ENCODE measurements around the gene KCNJ18. TPM values are rescaled to one million over a fixed set of nuclear protein-coding genes. Genes with fewer than 3 reads are reported as not detected.
"Not testable (repeated sequence)": the region's sequence is repeated elsewhere in the genome, so short reads cannot be mapped to it uniquely, and the experiment has no call there.

The KCNJ18 gene
- polyA plus RNA-seq, 1 donor = not detected

DNA sequence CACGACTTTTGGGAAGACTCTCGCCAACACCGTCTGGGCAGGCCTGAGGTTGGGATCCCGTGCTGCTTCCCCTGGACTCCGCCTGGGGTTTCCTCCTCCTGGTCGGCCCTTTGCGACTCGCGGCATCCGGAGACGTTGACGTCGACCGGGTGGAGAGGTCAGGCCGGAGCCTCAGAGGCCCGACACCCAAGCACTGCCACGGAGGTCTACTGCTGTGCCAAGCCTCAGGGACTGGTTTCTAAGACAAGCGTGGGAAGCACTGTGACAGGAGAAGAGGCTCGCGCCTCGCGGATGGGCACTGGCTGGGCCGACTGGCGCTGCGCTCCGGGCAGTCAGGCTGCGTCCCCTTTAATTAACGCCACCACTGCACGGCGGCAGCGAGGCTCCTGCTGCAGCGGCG is 7.9 kb upstream of the KCNJ18 start:
- not testable (repeated sequence) for DNase-seq (ENCODE audit: low read depth)

DNA sequence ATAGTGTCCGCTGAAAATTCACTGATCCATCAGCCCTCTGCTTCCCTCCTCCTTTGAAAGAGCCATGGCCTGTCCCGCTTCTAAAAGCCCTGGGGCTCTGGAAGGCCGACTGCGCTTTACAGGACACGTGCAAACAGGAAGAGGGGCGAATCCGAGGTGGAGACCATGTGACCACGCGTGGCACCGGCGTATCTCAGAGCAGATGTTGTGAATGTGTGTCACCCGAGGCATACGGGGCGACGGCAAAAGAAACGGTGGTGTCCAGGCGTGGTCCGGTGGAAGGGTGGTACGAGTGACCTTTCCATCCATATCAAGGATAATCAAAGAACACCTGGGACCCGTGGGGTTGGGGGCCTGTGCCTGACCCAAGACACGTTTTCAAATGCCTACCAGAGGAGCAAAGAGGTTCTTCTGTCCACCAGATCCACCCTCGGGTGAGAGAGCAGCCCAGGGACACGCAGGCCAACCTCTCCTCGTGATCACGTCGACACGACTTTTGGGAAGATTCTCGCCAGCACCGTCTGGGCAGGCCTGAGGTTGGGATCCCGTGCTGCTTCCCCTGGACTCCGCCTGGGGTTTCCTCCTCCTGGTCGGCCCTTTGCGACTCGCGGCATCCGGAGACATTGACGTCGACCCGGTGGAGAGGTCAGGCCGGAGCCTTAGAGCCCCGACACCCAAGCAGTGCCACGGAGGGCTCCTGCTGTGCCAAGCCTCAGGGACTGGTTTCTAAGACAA is 7.1 kb upstream of the KCNJ18 start:
- not testable (repeated sequence) for DNase-seq (ENCODE audit: low read depth)

DNA sequence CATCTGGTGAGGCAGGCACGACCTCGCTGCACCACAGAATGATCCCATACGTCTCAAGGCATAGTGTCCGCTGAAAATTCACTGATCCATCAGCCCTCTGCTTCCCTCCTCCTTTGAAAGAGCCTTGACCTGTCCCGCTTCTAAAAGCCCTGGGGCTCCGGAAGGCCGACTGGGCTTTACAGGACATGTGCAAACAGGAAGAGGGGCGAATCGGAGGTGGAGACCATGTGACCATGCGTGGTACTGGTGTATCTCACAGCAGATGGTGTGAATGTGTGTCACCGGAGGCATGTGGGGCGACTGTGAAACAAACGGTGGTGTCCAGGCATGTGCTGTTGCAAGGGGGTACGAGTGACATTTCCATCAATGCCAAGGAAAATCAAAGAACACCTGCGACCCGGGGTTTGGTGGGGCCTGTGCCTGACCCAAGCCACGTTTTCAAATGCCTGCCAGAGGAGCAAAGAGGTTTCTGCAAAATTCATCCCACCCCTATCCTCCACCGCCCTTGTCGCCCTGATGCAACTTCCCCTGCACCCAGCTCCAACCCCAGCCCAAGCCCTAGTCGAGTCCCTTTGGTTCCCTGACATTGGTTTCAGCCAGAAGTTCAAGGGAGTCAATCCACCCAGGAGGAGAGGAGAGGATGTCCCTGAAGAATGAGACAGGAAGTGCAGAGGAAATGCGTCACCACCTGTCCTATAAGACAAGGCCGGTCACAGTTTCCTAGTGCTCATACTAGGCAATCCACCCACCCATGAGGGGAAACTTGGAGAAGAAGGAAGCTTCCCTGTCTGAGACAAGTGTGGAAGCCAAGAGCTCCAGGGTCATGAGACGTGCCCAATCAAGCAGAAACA is 5.9 kb upstream of the KCNJ18 start:
- no peak for DNase-seq (ENCODE audit: low read depth)

DNA sequence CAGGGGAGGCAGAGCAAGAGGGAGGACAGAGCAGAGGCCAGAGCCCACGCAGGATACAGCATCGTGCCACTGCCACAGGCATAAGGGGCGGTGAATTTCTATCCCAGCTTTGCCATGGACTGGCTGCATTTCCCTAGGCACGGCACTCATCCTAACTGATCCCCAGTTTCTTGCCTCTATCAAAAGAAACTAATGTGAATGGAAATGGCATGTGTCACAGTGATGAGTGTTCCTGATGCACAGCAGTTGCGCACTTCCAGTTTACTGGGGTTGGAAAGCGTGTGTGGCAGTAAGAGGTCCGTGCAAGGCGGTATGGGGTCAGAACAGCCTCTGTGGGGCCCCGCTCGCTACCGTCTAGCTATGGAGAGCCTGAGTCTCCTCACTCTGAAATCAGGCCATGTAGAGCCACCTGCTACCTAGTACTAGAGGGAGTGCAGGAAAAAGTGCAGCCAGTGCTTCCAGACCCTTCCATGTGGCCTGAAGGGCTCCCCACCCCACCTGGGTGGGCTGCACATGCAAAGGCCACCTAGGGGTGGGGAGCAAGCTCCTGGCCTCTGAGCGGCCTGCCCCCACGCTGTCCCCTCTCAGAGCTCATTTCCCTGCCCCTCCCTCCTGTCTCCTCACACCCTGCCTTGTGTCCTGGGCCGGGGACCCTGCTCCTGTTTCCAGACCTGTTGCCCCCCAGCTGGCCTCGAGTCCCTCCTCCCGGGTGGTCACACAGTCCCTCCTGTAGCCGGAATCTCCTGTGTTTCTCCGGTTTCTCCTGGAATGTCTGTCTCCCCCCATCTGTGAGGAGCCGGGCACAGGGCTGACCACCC is 5.0 kb upstream of the KCNJ18 start:
- no peak for DNase-seq (ENCODE audit: low read depth)

DNA sequence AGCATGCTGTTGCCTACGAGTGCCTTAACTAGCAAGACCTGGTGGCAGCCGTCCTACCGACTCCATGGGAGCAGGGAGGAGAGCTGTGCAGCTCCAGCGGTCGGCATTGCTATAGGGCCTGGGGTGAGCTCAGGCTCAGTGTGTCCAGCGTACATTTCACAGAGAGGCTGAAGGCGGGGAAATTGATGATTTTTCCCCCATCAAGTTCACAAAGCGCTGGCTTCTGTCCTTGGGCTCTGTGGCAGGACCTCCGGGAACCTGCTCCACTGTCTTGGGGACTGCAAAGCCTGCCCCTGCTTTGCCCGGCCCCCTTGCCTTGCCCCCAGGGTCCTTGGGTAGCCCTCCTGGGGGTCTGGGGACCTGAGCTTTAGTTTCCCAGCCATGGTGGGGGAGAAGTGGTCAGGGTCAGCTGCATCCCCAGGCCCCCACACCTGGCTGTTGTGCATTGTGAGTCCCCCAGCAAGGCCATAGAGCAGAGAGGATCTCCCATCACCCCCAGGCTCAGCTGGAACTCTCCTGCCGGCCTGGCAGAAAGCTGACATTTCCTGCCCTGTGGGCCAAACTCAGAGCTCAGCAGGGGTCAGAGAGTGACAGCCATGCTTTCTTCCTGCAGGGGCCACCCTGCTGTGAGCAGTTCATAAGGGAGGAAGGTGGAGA is 3.9 kb upstream of the KCNJ18 start:
- no peak for DNase-seq (ENCODE audit: low read depth)

- no peak for DNase-seq (ENCODE audit: low read depth)
Measured at GRCh38 chr17:21689604-21690003, 2.7 kb upstream of the KCNJ18 start.

DNA sequence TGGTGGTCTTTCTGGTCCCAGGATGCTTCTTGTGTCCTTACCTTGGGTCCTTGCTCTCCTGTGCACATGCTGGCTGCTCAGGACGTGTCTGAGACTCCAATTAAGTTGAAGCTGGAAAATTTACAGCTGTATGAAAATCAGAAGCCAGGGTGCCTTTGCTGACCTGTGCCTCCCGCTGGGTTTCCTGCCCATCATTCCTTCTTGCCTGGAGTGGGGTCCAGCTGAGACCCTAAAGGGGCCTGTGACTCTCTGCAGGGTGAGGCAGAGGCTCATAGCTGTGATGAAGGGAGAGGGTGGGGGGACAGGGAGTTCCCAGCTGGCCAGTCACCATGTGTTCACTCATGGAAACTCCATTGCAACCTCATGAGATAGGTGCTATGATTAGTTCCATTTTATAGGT is 1.5 kb upstream of the KCNJ18 start:
- DNase-seq (ENCODE audit: low read depth) = not testable (repeated sequence)

DNA sequence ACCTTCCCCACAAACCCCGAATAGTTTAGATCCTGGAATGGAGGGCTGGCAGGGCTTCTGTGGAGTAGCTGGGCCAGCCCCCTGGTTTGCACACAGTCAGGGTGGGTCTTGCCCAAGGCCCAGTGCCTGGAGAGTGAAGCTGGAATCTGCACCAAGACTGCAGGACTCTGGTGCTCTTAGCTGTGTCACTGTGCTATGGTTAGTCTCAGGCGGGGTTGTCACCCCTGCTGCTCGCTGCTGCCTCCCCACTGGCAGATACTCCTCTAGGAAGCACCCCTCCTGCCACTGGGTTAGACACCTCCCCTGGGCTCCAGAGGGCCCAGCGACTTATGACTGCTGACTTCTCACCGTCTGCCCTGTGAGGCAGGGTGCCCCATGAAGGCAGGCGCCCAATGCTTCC is 842 bp upstream of the KCNJ18 start:
- not testable (repeated sequence) for DNase-seq (ENCODE audit: low read depth)

GRCh38 chr17:21692704-21693065 is 362 bp downstream of the KCNJ18 start:
- DNase-seq (ENCODE audit: low read depth) = not testable (repeated sequence)

DNA sequence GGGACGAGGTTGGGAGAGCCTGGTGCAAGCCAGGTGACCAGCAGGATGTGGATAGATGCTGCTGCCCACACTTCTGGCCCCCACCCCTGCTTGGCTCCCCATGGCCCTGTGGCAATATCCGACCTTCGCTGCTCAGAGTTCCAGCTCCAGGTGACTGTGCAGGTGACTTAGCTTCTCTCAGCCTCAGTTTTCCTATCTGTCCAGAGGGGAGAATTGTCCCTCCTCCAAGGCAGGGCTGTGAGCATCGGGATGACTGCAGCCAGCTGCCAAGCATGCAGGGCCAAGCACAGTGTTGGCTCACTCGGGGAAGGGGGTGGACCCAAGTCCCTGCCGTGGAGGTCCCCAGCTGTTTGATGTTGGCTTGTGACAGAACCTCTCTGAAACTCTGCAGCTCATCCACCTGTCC is 1.1 kb downstream of the KCNJ18 start:
- DNase-seq (ENCODE audit: low read depth) = not testable (repeated sequence)

DNA sequence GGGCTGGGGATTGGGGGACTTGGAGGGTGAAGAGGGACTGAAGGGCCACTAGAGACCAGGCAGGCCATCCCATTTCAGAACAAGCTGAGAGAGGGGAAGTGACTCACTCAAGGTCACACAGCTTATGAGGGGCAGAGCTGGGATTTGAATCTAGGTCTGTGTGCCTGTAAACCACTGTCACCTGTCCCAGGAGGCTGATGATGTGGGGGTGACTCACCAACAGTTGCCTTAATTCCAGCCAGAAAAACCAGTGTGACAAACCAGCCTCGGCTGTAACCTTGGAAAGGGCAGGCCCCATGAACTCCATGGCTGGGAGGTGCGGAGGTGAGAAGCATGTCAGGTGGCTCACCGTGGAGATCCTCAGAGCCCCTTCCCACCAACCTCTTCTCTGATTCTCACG is 1.6 kb downstream of the KCNJ18 start:
- not testable (repeated sequence) for DNase-seq (ENCODE audit: low read depth)

DNA sequence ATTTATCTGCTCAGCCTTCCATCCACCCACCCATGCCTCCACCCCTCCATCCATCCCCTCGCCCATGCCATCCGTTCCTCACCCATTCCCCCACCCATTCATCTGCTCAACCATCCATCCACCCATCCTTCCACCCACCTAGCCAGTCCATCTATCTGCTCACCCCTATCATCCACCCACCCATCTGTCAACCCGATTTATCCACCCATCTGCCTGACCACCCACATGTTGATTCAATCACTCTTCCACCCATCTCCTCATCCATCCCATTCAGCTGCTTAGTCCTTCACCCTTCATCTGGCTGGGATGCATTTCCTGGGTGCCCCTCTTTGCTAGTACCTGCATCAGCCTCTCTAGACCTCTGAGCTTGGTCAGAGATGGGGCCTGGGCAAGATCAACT is 3.9 kb downstream of the KCNJ18 start:
- not testable (repeated sequence) for DNase-seq (ENCODE audit: low read depth)

GRCh38 chr17:21696842-21697507 is 4.7 kb downstream of the KCNJ18 start:
- not testable (repeated sequence) for DNase-seq (ENCODE audit: low read depth)

DNA sequence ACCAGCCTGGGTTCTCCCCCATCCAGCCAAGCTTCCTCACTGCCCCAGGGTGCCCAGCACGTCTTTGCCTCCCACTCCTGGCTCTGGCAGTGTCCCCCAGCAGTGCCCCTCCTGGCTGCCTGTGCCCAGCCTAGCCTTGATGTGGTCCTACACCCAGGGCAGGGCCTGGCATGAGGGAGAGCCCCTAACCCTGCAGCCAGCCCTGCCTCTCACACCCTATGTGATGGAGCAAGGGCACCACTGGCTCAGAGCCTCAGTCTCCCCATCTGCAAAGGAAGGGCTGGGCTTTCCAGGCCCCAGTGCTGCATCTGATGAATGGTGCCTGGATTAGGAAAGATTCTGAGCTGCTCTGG is 5.2 kb downstream of the KCNJ18 start:
- DNase-seq (ENCODE audit: low read depth) = not testable (repeated sequence)

DNA sequence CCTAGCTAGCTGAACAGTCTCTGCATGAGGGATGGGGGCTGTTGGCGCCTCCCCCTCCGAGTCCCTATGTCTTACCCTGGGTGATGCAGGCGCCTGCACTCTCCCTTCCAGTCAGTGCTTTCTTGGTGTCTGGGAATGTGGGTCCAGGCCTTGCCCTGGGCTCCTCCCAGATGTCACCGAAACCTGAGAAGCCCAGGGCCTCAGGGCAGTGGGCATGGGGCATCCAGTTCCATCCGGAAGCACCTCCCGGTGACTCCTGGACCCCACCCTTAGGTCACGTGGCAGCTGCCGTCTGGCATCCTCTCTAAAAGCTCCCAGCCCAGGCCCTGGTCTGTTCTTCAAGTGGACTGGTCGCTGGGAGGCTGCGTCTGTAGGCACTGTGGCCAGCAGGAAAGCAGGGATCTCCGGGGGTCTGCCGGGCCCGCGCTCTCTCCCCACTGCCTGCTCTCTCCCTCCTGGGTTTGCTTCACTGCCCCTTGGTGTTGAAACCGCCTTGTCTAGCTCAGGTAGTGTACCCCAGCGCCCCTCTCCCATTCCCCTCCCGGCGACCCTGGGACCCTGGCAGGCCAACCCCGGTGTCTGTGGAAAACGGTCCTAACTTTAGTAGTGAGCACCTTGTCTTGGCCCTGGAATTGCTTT is 6.2 kb downstream of the KCNJ18 start:
- not testable (repeated sequence) for DNase-seq (ENCODE audit: low read depth)

DNA sequence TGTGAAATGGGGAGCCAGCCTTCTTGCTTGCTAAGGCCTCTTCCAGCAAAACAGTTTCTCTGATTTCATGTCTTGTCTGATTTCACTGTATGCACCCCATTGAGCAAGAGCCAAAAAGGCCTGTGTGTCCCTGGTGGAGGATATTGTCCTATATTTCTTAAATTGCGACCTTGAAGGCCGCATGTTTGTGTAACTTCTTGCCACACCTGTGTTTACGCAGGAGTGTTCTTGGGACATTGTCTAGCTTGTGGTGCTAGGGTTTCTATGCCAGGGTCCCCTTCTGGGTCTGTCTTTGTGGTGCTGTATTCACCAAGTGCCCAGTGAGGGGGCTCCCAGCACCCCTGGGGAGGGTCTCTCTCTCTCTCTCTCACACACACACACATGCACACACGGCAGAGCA is 6.8 kb downstream of the KCNJ18 start:
- not testable (repeated sequence) for DNase-seq (ENCODE audit: low read depth)

GRCh38 chr17:21699573-21700236 is 7.4 kb downstream of the KCNJ18 start:
- DNase-seq (ENCODE audit: low read depth) = not testable (repeated sequence)

- not testable (repeated sequence) for DNase-seq (ENCODE audit: low read depth)
Measured at GRCh38 chr17:21701090-21701489, 8.8 kb downstream of the KCNJ18 start.

DNA sequence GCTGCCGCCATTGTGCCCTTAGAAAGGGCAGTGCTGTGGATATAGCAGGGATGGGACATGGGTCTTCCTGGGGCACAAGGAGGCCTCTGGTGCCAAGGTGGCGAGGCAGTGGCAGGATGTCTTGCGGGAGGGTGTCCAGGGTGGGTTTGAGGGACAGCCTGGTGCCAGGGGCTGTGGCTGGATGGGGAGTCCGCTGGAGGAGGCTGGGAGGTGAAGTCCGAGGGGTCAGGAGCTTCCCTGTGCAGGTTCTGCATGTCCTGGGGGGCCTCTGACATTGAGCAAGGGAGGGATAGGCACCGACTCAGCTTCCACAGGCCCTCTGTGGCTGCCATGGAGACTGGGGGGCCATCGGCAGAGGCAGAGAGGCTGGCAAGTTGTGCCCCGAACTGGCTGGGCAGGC is 9.7 kb downstream of the KCNJ18 start:
- DNase-seq (ENCODE audit: low read depth) = not testable (repeated sequence)

DNA sequence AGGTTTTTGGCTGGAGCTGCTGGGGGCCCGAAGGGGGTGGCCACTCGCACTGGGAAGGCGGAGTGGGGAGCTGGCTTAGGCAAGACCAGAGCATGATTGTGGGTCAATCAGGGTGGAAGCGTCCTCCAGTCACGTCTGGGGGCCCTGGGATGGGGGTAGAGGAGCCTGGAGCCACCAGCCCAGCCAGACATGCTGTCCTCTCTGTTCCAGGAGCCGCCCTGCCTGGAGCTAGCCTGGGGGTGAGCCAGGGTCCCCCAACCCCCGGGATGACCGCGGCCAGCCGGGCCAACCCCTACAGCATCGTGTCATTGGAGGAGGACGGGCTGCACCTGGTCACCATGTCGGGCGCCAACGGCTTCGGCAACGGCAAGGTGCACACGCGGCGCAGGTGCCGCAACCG is 10.2 kb downstream of the KCNJ18 start:
- DNase-seq (ENCODE audit: low read depth) = not testable (repeated sequence)
